HG03095 (cell line): ENCODE measurements around the gene PAFAH1B2.
"Not testable (repeated sequence)": the region's sequence is repeated elsewhere in the genome, so short reads cannot be mapped to it uniquely, and the experiment has no call there.

Experiments used
- ATAC-seq: cut with Tn5 transposase; IDR thresholded peaks from one replicate; pipeline ENCODE4 v1.9.1; 2021; ENCODE audit warnings: moderate library complexity; ENCODE audit not compliant: unreplicated experiment

PAFAH1B2 gene

DNA sequence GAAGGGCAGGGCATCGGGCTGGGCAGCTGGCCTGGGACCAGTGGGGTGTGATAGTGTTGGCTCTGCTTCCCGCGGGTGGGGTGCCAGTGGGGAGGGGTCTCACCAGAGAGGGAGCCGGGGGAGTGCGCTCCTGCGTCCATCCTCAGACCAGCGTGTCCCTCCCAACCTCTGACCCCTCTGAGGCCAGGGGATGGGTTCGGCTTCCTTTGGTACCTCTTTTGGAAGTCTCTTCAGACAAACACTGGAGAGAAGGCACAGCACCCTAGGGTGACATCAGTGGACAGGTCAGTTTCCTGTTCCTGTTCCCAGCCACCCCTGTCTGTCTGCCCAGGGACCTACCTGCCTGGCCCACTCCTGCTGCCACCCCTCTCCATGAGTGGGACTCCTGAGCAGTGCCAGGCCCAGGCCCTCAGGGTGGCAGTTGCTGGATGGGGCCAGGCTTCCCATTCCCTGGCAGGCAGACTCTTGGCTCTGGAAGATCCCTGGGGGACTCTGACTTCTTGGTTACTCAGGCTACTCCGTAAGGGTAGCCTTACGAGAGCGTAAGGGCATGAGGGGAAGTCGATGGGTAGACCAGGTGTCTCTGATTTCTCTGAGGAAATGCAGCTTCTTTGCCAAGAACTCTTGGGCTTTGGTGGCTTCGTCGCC is 57.7 kb downstream of the PAFAH1B2 start:
- no peak for ATAC-seq

GRCh38 chr11:117202386-117203068 is 58.4 kb downstream of the PAFAH1B2 start:
- no peak for ATAC-seq

- no peak for ATAC-seq
Observed at GRCh38 chr11:117203069-117203407, 59.0 kb downstream of the PAFAH1B2 start.

DNA sequence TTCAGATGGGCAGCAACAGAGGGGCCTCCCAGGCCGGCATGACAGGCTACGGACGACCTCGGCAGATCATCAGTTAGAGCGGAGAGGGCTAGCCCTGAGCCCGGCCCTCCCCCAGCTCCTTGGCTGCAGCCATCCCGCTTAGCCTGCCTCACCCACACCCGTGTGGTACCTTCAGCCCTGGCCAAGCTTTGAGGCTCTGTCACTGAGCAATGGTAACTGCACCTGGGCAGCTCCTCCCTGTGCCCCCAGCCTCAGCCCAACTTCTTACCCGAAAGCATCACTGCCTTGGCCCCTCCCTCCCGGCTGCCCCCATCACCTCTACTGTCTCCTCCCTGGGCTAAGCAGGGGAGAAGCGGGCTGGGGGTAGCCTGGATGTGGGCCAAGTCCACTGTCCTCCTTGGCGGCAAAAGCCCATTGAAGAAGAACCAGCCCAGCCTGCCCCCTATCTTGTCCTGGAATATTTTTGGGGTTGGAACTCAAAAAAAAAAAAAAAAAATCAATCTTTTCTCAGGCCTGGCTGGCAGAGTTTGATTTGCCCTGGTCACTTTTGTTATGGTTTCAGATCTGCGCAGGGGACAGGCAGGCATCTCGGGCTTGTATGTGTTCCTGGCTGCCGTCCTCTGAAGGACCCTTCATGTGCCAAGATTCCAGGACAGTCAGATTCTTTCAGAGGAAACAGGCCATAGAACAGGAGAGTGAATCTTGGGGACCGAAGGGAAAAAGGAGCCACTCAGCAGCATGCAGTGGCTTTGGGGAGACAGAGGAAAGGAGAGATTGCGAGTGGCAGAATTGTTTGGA is 60.4 kb downstream of the PAFAH1B2 start:
- ATAC-seq = no peak

DNA sequence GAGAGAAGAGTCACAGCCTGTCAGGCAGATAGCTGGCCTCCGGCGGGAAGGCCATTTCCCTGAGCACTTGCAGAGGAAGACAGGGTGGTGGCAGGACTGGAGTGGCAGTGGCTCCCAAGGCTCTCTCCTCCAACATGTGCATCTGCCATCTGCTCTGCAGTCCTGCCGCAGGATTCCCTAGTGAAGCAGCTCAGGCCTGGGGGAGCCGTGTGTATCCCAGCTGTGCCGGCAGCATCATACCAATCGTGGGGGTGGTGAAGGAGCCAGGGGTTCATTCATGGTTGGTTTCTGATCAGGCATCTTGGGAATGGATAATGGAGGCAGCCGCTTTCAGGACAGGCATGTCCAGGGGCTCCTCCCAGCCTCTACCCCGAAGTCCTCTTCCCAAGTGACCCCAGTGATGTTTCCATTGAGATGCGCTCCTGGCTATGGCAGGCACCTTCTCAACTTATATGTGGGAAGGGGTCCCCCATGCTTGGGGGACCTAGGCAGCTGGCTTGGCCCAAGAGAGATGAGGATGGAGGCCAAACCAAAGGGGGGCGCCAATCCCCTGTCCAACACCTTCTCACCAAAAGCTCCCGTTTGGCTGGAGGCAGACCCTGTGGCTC is 61.2 kb downstream of the PAFAH1B2 start:
- ATAC-seq = no peak

- ATAC-seq = not testable (repeated sequence)
Observed at GRCh38 chr11:117206111-117206510, 62.0 kb downstream of the PAFAH1B2 start.

DNA sequence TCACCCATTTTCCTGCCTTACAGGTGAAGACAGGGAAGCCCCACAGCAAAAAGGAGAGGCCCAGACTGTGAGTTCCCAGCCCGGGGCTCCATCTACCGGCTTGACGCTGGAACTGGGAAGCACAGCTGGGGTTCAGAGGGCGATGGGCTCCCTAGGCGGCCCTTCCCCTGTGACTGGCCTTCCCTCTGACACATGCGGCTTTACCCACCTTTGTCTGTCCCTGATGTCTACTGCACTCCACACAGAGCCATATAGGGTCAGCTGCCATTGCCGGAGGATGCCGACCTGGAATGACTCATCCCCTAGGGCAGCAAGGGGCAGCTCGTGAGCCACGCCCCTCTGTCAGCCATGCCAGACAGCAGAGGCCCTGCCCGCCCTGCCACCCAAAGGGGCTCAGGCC is 62.8 kb downstream of the PAFAH1B2 start:
- ATAC-seq = not testable (repeated sequence)

GRCh38 chr11:117207481-117207880 is 63.4 kb downstream of the PAFAH1B2 start:
- not testable (repeated sequence) for ATAC-seq

- not testable (repeated sequence) for ATAC-seq
Observed at GRCh38 chr11:117208710-117209109, 64.6 kb downstream of the PAFAH1B2 start.

DNA sequence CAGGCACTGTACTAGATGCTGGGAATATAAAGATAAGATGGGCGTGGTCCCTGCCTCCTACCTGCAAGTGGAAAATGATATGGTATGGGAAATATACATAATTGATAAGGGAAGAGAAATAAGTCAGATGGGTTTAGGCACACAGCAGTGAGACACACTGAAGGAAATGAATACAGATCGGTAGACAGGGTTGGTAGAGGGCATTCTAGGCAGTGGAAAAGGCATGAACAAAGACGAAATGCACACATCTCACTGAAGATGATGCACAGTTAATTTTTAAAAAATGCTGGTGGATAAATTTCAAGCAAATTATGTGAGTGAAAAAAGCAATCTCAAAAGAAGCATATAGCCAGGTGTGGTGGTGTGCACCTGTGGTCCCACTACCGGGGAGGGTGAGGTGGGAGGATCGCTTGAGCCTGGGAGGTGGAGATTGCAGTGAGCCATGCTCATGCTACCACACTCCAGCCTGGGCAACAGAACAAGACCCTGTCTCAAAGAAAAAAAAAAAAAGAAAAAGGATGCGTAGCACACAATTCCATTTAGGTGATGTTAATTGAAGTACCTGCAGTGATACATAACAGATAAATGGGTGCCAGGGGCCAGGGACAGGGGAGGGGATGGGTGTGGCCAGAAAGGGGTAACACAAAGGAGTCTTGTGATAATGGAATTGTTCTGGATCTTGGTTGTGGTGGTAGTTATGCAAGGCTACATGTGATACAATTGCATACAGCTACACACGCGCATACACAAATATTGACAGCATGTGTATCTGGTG is 65.5 kb downstream of the PAFAH1B2 start:
- not testable (repeated sequence) for ATAC-seq

- ATAC-seq = no peak
Observed at GRCh38 chr11:117210620-117211019, 66.5 kb downstream of the PAFAH1B2 start.

GRCh38 chr11:117212697-117213355 is 68.7 kb downstream of the PAFAH1B2 start:
- ATAC-seq = no peak

GRCh38 chr11:117214404-117215110 is 70.5 kb downstream of the PAFAH1B2 start:
- no peak for ATAC-seq

DNA sequence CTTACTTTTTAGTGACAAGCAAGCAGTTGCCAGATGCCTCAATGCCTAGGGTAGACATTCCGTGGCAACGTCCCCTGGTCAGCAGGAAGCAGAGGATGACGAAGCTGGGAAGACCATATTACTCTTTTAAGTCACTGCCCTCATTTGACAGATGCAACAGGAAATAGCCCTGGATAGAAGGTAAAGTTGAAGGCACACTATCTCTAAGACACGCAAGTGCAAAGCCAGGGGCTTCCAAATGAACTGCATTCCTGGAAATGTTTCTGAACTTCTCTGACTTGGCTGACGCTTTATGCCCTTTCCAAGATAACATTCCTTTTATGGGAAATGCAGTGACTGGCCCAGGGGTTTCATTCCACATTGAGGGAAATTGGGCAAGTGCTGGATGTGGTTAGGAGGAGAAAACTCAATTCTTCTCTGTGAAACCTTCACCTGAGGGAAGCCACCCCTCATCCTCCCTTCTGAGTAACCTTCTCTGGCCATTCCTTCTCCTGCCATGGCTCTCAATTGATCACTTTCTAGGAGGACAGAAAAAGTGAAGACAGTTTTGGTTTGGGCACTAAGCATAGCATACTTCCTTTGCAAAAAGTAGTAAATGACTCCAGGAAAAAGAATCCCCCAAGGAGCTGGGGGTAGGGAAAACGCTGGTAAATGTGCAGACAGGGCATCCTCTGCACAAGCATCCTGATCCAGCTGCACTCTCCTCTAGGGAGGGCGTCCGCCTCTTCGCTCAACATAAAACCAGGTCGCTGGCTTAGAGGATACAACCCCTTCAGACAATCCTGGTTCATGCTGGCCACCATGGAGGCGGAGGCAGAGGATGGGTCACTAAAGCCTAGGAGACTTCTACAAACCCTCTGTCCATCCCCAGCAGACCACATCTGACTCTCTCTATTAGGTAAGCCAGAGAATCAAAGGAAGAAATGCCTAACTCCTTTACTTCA is 73.3 kb downstream of the PAFAH1B2 start:
- no peak for ATAC-seq

GRCh38 chr11:117218133-117218915 is 74.2 kb downstream of the PAFAH1B2 start:
- ATAC-seq = no peak

- ATAC-seq = no peak
Observed at GRCh38 chr11:117219001-117219400, 74.9 kb downstream of the PAFAH1B2 start.

- no peak for ATAC-seq
Observed at GRCh38 chr11:117219455-117219854, 75.4 kb downstream of the PAFAH1B2 start.

GRCh38 chr11:117219995-117220394 is 75.9 kb downstream of the PAFAH1B2 start:
- ATAC-seq = no peak
